Stimulated activated CD4-positive, alpha-beta T cell treated with anti-CD3 and anti-CD28 coated beads, TNF-alpha, amount 100 ng/mL, for 4 hours (primary cell): Measurements from ENCODE around the gene DPPA4.

ENCODE experiments used
- DNase-seq, 3 experiments: peaks; one replicate each; pipeline ENCODE4 v3.0.0-alpha.2; 2020; ENCODE audit warnings: low read depth in 3 of 3

Gene DPPA4

DNA sequence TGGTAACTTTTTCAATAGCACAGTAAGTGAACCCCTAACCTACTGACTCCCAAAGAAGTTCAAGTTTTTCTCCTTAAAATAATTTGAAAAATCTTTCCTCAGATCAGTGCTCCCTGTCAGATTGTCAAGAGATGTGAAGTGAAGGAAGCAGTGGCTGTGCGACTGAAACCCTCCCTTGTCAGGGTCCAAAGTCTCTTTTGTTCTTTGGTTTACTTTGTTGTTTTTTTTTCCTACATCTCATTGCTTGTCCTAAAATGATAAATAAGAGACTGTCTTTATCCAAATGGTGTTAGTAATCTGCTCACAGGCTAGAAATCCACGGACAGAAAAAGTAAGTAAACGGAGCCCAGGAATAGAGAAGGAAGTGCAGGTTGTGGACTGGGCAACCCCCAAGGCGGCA lies 976 bp upstream of the DPPA4 start:
- DNase-seq = no peak

DNA sequence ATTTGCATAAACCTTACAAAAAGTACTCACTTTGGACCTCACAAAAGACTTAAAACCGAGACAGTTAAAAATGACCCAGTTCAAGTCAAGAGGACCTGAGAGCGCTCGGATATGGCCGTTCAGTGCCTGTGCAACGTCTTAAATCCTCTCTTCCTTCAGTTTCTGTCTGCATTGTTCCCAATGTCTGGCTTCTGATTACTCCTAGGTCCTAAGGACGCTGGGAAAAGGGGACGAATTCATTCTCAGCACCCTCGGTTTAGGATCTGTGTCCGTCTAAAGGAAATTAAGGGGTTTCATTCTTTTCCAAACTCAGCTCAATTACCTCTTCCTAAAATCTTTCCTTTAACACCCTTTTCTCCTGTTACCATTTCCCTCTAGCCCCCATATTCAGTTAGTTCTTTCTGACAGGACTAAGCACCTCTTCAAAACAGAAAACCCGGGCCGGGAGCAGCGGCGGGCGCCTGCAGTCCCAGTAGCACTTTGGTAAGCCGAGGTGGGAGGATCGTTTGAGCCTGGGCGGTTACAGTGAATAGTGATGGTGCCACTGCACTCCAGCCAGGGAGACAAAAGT lies 970 bp downstream of the DPPA4 start:
- DNase-seq = no peak

GRCh38 chr3:109334572-109334971 lies 2.8 kb downstream of the DPPA4 start:
- DNase-seq = no peak

GRCh38 chr3:109331692-109332091 lies 5.7 kb downstream of the DPPA4 start:
- no peak for DNase-seq

- no peak for DNase-seq
Observed at GRCh38 chr3:109330405-109330804, 6.9 kb downstream of the DPPA4 start.

- no peak for DNase-seq
Observed at GRCh38 chr3:109328202-109328601, 9.1 kb downstream of the DPPA4 start.

DNA sequence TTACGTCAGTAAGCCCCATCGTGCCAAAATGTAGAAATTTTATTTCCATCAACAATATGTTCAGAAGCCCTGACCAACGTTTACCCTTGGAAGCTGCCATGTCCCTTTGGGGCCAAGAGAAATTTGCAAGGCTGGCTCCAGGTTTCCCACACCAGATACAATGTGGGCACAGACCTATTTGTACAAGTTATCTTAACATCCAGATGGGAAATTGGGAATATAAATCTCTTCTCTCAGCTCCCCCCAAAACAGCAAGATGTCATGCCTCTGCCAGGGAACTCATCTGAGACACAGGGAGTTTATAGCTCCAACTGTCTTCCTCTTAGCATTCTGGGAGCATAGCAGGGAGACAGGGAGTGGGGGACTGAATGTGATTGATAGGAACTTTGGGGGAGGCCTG lies 11.7 kb downstream of the DPPA4 start:
- DNase-seq = no peak

DNA sequence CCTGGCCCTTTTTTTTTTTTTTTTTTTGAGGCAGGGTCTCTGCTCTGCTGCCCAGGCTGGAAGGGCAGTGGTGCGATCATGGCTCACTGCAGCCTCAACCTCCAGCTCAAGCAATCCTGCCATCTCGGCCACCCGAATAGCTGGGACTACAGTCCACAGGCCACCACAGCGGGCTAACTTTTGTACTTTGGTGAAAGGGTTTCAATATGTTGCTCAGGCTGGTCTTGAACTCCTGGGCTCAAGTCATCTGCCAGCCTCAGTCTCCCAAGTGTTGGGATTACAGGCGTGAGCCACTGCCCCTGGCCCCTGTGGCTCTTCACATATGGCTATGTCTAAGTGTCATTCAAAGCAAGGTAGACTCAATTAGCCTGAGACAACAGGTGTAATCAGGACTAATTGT lies 12.2 kb downstream of the DPPA4 start:
- DNase-seq = no peak

DNA sequence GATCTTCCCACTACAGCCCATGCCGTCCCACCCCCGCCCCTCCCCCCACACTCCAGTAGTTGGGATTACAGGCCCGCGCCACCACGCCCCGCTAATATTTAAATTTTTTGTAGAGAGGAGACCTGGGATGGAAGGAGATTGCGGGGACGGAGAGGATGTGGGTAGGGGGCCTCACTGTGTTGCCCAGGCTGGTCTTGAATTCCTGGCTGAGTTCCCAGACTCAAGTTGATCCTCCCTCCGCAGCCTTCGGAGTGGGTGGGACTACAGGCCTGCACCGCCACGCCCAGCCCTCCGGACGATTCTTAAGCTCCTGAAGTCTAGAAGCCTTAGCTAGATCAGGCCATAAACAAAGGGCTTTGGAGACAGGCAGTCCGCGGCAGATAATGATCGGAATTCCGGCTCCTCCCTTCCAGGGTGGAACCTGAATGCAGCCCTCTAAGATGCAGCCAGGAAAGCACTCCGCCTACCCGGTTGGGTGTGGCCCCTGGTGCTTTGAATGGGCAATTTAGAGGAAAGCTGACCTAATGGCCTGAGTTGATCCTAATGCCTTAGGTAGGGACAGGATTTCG lies 21.1 kb downstream of the DPPA4 start, which contains the start of gene DPPA2:
Gene DPPA2 (minus strand): TSS at position 356 of the 569 bp plus-strand sequence. CDS start 1,975 bp downstream, outside the sequence.
- DNase-seq = no peak

- no peak for DNase-seq
Observed at GRCh38 chr3:109313061-109313460, 24.3 kb downstream of the DPPA4 start.

- no peak for DNase-seq
Observed at GRCh38 chr3:109297496-109297895, 39.9 kb downstream of the DPPA4 start.

DNA sequence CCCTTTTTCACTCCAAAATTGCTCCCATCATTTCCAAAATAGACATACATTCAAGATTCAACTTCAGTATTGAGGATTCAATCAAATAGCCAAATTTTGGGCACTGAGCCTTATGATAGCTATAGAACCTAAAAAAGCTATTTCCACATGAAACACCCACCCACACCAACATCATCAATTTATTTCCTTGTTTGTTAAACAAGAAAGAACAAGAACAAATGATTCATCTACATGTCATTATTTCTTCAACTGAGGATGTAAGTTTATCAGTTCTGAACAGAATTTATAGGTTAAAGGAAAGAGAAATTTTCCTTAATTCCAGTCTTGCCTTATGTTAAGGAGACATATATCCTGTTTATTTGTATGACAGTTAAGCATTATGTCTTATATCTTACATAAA lies 53.3 kb downstream of the DPPA4 start:
- no peak for DNase-seq

- DNase-seq = no peak
Observed at GRCh38 chr3:109278546-109278945, 58.8 kb downstream of the DPPA4 start.

GRCh38 chr3:109278141-109278540 lies 59.2 kb downstream of the DPPA4 start:
- no peak for DNase-seq
